Omental fat pad (tissue), 4 donors: Measurements from ENCODE around the gene ZNF341. TPM values are rescaled to one million over a fixed set of nuclear protein-coding genes. Genes with fewer than 3 reads are reported as not detected.

Experiments
- ATAC-seq: fragments of 150-250 bp; one replicate; pipeline ENCODE4 v1.9.1; 2016; ENCODE audit warnings: mild to moderate bottlenecking, moderate library complexity; ENCODE audit not compliant: low FRiP score
- DNase-seq: peaks from one replicate; pipeline ENCODE4 v3.0.0-alpha.2; 2019; ENCODE audit warnings: low spot score
- CTCF ChIP-seq, 3 donors: fragments of 450-650 bp; IDR thresholded peaks; one replicate each; pipeline ENCODE4 v1.5.1; 2016 to 2017; ENCODE audit warnings: antibody characterized with exemption in 3 of 3, mild to moderate bottlenecking in 3 of 3, moderate library complexity in 2 of 3
- total RNA-seq, 4 donors: library from RNA; depleted of rRNA; stranded (reverse); fragments of >200 nt; gene quantifications; one replicate each; pipeline ENCODE4 v1.1.0, GENCODE V29; 2016

The ZNF341 gene
- total RNA-seq, 4 donors from 2014 or later: 1.6 to 2.3 (median 2.0) TPM

- ATAC-seq: no peak
These were observed 20.4 kb upstream of the ZNF341 start for GRCh38 chr20:33711446-33711738.

GRCh38 chr20:33713865-33714367 lies 17.9 kb upstream of the ZNF341 start:
- DNase-seq (no peak), ATAC-seq (no peak)

More at GRCh38 chr20:33711446-33711738, 20.4 kb upstream of the ZNF341 start:
- no peak for DNase-seq
- no peak for TF ChIP-seq CTCF (IDR thresholded peaks at IDR 0.05)

GRCh38 chr20:33716498-33716897 lies 15.3 kb upstream of the ZNF341 start:
- no peak for TF ChIP-seq CTCF (IDR thresholded peaks at IDR 0.05)
- DNase-seq (no peak), ATAC-seq (no peak)

More at GRCh38 chr20:33713865-33714367, 17.9 kb upstream of the ZNF341 start:
- TF ChIP-seq CTCF (IDR thresholded peaks at IDR 0.05): no peak

GRCh38 chr20:33719277-33719988 lies 12.4 kb upstream of the ZNF341 start:
- DNase-seq (no peak), ATAC-seq (no peak)
- TF ChIP-seq CTCF (IDR thresholded peaks at IDR 0.05): no peak

GRCh38 chr20:33719989-33720709 lies 11.6 kb upstream of the ZNF341 start, which contains the start of gene PXMP4:
Gene PXMP4 (minus strand): TSS chr20:33720310. CDS start chr20:33720207, 103 bp downstream.
- ATAC-seq (peak; percentile 99), DNase-seq (peak; percentile 62)
- TF ChIP-seq CTCF (IDR thresholded peaks at IDR 0.05): no peak

- DNase-seq (no peak), ATAC-seq (no peak)
- no peak for TF ChIP-seq CTCF (IDR thresholded peaks at IDR 0.05)
These were observed 10.2 kb upstream of the ZNF341 start for GRCh38 chr20:33721391-33722140.
